SK-N-SH treated with all-trans-retinoic acid at 6 μM for 48 hours (cell line): ENCODE measurements around the gene TRPM1.

Source experiments
- ARNTL ChIP-seq: fragments of 450-650 bp; formaldehyde crosslinking; IDR thresholded peaks from 2 replicates; pipeline ENCODE4 v1.5.0; 2020; ENCODE audit warnings: low read depth, mild to moderate bottlenecking, moderate library complexity, borderline replicate concordance
- CREB5 ChIP-seq: fragments of 250-450 bp; sonication (Bioruptor Pico); IDR thresholded peaks from 2 replicates; pipeline ENCODE4 v1.5.1; 2020; ENCODE audit warnings: low read depth, mild to moderate bottlenecking, moderate library complexity
- CSDC2 ChIP-seq: fragments of 250-450 bp; sonication (Bioruptor Pico); IDR thresholded peaks from 2 replicates; pipeline ENCODE4 v1.5.0; 2020; ENCODE audit warnings: mild to moderate bottlenecking, moderate library complexity
- ESRRG ChIP-seq: fragments of 250-450 bp; sonication (Bioruptor Pico); IDR thresholded peaks from 2 replicates; pipeline ENCODE4 v1.6.1; 2021; ENCODE audit warnings: mild to moderate bottlenecking
- GLIS3 ChIP-seq: fragments of 250-450 bp; sonication (Bioruptor Pico); IDR thresholded peaks from 2 replicates; pipeline ENCODE4 v1.5.0; 2020; ENCODE audit warnings: mild to moderate bottlenecking, moderate library complexity
- PPARA ChIP-seq: fragments of 250-450 bp; sonication (Bioruptor Pico); IDR thresholded peaks from 2 replicates; pipeline ENCODE4 v1.5.0; 2020; ENCODE audit warnings: mild to moderate bottlenecking, borderline replicate concordance
- RARB ChIP-seq: fragments of 250-450 bp; sonication (Bioruptor Pico); IDR thresholded peaks from 2 replicates; pipeline ENCODE4 v1.8.0; 2021; ENCODE audit warnings: mild to moderate bottlenecking, moderate library complexity
- SNAI2 ChIP-seq: fragments of 250-450 bp; sonication (Bioruptor Pico); IDR thresholded peaks from 2 replicates; pipeline ENCODE4 v1.5.0; 2020; ENCODE audit warnings: mild to moderate bottlenecking, moderate library complexity
- ZC3H10 ChIP-seq: fragments of 250-450 bp; sonication (Bioruptor Pico); IDR thresholded peaks from 2 replicates; pipeline ENCODE4 v1.5.1; 2021; ENCODE audit warnings: mild to moderate bottlenecking, moderate library complexity
- ZNF70 ChIP-seq: fragments of 450-650 bp; formaldehyde crosslinking; IDR thresholded peaks from 2 replicates; pipeline ENCODE4 v1.5.0; 2020; ENCODE audit warnings: mild to moderate bottlenecking, moderate library complexity

DNA sequence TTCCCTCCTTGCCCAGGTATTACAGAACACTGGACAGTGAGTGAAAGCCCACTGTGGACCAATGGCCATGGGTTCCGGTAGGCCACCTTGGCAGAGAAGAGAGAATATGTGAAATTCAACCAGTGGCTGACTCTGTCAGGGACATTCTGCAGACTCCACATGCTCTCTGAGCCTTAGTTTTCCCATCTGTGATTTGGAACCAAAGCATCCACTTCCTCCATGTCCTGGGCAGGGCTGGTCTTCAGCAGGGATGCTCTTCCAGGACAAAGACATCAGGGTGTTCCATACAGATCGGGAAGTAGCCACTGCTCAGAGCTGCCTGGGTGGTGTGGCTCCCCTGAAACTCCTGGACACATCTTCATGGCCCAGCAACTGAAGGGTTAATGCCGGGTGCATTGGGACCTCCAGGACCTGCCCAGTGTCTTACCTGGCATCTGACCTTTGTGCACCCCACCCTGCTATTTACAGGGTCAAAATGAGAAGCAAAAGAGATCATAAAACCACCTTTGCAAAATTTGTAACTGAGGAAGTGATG lies 28.3 kb upstream of the TRPM1 start:
- TF ChIP-seq CREB5 (CRISPR knock-in tag) (no peak), GLIS3 (CRISPR knock-in tag) (no peak), SNAI2 (CRISPR knock-in tag) (no peak), ARNTL (CRISPR knock-in tag) (no peak), ESRRG (no peak), RARB (CRISPR knock-in tag) (no peak), ZNF70 (CRISPR knock-in tag) (no peak), PPARA (CRISPR knock-in tag) (no peak), ZC3H10 (CRISPR knock-in tag) (no peak), CSDC2 (CRISPR knock-in tag) (no peak)
